Measurements from ENCODE around the gene EPN3. TPM values are rescaled to one million over a fixed set of nuclear protein-coding genes. Genes with fewer than 3 reads are reported as not detected.

Gene EPN3
- total RNA-seq, 1 experiment from 2014 or later = 25.6 TPM

DNA sequence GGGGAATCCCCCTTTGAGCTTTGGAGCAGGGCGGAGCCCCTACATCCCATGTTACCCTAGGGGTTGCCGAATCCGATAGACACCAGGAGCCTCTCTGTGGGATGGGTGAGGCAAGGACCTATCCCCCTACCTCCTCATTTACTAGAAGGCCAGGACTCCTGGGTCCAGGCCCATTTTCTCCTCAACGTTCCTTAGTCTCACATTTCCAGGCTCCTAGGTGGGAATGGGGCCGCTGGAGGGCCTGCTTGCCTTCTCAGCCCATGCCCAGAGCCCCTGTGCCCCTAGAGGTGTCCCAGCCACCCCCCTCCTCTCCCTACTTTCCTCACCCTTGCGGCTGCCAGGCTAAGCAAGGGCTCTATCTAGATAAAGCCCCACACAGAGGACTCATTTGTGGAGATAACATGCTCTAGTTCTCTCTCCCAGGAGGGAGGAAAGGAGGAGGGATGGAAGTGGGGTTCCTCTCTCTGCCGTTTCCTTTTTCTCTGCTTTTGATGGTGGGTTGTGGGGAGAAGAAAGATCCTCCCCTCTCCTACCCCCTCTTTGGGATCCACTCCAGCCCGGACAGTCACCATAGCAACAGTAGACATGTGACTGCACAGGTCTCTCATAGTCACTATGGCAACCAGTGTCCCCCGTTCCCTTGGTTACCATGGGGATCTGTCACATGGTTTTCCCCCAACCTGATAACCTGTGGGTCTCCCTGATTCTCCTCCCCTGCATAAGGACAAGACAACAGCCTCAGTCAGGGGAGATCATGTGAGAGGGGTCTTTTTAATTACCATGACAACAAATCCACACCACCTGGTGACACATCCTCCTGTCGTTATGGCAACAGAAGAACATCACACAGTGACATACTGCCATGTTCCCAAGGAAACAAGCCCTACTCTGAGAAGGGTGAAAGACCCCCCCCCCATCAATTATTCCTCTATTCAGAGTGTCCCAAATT lies 33.1 kb downstream of the EPN3 start:
- DNase-seq (ENCODE audit: low spot score) = peak; percentile 39

DNA sequence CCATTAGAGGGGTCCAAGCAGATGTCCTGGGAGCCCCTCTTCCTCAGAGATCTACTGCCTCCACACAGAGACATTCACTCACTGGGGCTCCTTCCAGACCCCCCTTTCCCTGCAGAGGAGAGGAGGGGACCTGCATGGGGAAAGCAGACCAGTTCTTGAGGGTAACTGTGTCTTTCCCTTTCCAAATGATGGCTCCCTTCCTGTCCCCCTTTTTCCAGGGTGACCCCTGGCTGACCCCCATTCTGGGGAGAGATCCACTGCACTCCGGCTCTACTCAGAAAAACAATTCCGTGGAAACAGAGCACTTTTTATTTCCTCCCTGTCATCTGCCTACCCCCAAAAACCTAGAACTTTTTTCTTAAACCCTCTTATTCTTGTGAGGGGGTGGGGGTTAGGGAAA lies 34.4 kb downstream of the EPN3 start:
- no peak for DNase-seq (ENCODE audit: low spot score)

DNA sequence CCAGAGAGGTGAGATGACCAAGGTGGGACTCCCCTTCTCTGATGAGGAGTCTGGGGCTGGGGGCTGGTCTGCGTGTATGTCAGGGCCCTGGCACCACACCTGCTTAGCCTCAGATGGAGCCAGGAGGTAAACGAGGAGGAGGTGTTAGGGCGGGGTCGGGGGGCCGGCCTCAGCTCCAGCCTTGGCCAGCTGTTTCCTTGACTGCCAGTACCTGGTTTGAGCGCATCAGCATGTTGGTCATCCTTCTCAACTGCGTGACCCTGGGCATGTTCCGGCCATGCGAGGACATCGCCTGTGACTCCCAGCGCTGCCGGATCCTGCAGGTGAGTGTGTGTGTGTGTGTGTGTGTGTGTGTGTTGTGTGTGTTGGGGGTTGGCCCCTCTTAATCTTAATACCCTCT lies 36.1 kb downstream of the EPN3 start:
- DNase-seq (ENCODE audit: low spot score) = no peak

DNA sequence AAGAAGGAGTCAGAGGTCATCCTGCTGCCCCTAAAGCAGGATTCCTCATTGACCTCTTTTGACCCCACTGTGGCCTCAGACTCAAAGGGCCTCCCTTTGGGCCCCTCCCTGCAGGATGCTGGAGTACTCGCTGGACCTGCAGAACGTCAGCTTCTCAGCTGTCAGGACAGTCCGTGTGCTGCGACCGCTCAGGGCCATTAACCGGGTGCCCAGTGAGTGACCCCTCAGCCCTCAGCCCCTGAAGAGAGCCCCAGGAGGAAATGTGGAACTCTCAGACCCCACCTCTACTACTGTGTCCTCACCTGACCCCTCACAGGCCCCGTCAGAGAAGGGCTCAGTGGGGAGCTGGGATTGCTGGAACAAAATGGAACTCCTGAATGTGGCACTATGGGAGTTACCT lies 37.1 kb downstream of the EPN3 start:
- no peak for DNase-seq (ENCODE audit: low spot score)

DNA sequence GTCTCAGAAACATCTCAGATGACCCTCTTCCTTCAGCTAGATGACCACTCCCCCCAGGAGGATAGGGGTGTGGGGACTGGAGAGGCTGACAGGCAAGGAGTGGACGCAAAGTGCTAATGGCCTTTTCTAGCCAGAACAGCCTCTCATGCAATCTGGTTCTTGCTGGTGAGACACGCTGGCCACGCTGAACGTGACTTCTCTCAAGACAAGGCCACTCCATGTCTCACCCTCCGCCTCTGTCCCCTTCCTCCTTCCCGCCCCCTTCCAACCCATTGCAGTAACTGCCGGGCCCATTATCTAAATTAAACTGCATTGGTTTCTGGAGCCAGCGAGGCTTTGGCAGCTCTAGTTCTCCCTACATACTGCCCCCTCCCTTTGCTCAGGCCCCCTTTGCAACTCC lies 37.5 kb downstream of the EPN3 start:
- no peak for DNase-seq (ENCODE audit: low spot score)

DNA sequence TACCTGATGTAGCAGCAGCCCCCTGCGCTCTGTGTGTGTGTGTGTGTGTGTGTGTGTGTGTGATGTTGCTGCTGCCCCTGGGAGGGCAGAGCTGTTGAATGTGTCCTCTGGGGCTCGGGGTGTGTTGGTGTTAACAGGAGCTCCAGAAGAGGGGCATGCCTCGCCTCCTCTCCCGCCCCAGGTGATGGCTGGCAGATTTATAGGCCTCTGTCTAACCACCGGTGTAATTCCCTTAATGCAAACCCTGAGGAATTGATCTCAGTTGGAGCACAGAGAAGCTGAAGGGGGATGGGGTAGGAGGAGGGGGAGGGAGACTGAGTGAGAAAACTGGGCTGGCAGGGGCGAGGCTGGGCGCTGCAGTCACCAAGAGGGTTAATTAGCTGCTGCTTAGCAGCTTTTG lies 38.0 kb downstream of the EPN3 start:
- DNase-seq (ENCODE audit: low spot score) = no peak

DNA sequence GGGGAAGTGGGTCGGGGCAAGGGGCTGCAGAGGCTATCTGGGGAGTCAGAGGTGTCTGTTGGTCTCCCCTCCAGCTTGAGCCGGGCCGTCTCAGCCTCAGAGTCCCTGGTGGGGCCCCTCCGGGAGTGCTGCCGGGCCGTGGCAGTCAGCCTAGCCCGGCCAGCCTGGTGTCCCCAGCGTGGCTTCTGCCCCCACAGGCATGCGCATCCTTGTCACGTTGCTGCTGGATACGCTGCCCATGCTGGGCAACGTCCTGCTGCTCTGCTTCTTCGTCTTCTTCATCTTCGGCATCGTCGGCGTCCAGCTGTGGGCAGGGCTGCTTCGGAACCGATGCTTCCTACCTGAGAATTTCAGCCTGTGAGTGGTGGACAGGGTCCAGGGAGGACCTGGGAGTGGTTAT lies 39.1 kb downstream of the EPN3 start:
- no peak for DNase-seq (ENCODE audit: low spot score)

DNA sequence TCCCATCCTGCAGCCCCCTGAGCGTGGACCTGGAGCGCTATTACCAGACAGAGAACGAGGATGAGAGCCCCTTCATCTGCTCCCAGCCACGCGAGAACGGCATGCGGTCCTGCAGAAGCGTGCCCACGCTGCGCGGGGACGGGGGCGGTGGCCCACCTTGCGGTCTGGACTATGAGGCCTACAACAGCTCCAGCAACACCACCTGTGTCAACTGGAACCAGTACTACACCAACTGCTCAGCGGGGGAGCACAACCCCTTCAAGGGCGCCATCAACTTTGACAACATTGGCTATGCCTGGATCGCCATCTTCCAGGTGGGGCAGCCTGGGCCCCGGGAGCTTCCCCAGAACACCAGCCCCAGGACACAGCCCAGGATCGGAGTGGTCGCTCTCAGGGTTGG lies 40.0 kb downstream of the EPN3 start:
- DNase-seq (ENCODE audit: low spot score) = no peak

DNA sequence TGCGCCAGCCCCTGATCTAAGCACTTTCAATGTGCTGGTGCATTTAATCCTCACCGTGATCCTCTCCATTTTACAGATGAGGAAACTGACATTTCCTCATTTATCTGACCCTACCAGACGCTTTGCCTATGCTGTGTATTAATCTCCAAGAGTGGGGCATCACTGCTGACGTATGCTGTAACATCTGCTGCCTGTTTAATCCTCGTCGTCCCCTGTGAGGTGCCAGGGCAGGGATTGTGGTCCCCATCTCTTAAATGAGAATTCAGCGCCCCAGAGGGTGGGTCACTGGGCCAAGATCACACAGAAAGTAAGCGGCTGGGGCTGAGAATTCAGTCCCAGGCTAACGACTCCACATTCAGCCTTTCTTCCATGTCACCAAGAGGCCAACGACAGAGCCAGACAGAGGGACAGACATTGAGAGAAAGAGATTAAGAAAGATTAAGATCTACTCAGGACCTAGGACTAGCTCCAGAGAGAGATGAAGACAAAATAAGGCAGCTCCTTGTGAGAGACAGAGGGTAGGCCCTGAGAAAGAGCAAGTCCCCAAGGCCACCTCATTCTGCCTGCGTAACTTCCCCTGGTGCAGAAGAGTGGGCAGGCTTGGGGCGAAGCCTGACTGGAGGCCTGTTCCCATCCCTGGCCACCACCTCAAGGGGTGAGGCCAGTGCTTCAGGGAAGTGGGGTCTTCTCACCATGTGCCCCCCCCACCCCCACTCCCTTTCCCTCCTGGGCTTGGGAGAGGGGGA lies 41.5 kb downstream of the EPN3 start:
- DNase-seq (ENCODE audit: low spot score) = no peak

DNA sequence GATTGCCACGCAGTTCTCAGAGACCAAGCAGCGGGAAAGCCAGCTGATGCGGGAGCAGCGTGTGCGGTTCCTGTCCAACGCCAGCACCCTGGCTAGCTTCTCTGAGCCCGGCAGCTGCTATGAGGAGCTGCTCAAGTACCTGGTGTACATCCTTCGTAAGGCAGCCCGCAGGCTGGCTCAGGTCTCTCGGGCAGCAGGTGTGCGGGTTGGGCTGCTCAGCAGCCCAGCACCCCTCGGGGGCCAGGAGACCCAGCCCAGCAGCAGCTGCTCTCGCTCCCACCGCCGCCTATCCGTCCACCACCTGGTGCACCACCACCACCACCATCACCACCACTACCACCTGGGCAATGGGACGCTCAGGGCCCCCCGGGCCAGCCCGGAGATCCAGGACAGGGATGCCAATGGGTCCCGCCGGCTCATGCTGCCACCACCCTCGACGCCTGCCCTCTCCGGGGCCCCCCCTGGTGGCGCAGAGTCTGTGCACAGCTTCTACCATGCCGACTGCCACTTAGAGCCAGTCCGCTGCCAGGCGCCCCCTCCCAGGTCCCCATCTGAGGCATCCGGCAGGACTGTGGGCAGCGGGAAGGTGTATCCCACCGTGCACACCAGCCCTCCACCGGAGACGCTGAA lies 43.2 kb downstream of the EPN3 start:
- no peak for DNase-seq (ENCODE audit: low spot score)

DNA sequence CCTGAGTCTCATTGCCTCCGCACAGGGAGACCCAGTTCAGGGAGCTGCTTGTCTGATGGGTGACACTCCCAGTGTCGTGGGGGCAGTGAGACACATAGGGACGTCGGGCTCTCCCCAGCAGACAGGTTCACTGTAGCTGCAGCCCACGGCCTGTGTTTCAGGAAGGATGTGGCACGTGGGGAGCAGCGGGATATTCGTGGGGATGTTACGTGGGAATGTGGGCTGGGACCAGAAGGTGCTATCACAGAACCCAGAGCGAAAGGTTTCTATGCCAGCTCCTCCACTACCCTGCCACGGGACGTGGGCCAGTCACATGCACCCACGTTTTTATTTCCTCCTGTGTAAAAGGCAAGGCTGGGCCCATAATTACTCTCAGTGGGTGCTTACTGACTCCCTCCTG lies 44.3 kb downstream of the EPN3 start:
- no peak for DNase-seq (ENCODE audit: low spot score)

DNA sequence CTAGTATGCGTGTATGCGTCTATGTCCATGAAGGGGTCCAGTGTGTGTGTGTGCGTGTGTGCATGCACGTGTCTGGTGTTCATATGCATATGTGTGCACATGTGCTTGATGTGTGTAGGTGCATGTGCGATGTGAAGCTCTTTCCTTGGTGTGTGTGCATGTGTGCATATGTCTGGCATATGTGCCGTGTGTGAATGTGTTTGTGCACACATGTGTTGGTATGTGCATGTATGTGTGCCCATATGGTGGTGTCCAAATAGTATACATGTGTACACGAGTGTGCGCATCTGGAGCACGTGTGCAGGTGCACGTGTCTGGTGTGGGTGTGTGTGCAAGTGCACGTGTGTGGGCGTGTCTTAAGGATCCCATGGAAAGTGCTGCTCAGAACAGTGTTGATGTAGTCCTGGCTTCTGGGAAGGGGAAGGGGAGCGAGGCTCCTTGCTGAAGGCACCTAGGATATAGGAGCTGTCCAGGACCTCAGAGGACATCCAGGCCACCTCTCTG lies 45.0 kb downstream of the EPN3 start:
- DNase-seq (ENCODE audit: low spot score) = no peak

DNA sequence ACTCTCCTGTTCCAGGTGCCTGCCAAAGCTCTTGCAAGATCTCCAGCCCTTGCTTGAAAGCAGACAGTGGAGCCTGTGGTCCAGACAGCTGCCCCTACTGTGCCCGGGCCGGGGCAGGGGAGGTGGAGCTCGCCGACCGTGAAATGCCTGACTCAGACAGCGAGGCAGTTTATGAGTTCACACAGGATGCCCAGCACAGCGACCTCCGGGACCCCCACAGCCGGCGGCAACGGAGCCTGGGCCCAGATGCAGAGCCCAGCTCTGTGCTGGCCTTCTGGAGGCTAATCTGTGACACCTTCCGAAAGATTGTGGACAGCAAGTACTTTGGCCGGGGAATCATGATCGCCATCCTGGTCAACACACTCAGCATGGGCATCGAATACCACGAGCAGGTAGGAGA lies 45.6 kb downstream of the EPN3 start:
- no peak for DNase-seq (ENCODE audit: low spot score)

DNA sequence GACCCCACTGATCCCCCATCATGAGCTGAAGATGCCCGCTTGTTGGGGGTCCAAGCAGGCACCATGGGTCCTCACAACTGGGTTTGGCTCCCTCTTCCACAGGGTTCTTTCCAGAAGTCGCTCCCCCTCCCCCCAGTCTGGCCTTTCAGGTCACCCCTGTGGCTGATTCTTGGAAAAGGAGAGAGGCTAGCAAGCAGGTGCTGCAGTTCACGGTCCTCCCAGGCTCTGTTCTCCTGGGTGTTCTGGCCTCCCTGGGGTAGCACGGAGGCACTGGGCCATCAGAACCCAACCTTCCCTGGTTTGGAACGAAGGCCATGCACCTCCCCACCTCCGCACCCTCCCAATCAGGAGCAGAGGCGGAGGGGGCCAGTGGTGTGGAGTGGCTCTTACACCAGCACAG lies 46.9 kb downstream of the EPN3 start:
- DNase-seq (ENCODE audit: low spot score) = no peak

DNA sequence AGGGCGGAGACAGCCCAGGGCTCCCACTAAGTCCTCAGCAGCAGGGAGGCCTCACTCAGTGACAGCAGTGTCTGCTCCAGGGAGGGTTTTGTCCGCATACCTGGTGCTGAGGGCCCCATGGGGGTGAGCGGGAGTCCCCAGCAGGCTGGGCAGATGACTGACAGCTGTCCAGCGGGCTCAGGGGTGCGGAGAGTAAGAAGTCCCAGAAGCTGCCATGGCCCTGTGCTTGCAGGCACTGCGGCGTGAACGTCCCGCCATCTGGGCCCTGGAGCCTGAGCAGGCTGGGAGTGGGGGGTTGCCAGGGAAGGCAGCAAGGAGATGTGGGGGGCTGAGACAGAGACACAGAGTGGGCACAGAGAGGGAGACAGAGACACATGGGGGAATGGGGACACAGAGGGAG lies 48.1 kb downstream of the EPN3 start:
- DNase-seq (ENCODE audit: low spot score) = no peak

DNA sequence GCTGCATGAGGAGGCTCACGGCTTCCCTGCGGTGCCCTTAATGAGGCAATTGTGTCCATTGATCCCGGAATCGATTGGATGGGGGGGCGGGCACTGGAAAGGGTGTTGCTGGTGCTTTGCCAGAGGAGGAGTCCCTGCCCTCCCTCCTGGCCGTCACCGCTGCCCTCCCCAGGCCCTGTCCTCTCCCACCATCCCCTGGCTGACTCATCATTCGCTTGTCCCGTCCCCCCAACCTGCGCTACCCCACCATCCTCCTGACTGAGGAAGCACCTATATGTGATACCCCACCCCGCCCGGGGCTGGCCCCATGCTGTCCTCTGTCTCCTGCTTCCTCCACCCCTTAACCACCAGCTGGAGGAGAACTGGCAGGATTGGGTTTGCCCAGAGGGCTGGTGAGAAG lies 48.8 kb downstream of the EPN3 start:
- DNase-seq (ENCODE audit: low spot score) = no peak

DNA sequence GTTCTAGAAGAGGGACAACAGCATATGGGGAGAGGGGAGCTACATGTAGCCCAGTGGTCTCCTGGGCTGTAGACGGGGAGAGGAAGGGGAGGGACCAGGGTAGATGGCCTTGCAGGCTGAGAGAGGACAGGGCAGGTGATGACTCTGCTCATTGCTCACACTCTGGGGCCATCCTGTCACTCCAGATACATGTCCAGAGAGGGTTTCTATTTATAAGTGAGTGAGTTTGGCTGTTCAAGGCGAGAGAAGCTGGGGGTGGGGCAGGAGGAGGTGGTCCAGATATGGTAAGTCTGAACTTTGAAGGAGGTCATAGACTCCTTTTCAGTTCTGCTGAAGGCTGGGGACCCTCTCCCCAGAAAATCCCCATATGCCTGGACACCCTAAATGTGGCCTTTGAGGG lies 50.2 kb downstream of the EPN3 start:
- no peak for DNase-seq (ENCODE audit: low spot score)

DNA sequence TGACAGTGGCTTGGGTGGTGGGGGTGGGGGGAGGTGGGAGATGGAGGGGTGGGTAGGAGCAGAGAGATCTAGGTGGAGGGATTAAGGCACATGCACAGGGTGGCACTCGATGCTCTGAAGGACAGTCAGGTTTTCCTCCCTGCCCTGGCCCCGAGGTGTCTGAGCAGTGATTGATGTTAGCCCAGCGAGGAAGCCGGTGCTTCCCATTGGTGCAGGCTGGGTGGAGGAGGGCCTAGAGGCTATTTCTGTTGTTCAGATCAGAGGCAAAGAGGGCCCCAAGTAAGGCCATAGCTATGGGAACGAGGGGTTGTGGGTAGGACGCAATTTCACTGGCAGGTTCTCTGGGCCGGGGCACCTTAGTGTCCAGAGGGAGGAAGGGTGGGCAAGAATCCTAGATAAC lies 51.1 kb downstream of the EPN3 start:
- no peak for DNase-seq (ENCODE audit: low spot score)

DNA sequence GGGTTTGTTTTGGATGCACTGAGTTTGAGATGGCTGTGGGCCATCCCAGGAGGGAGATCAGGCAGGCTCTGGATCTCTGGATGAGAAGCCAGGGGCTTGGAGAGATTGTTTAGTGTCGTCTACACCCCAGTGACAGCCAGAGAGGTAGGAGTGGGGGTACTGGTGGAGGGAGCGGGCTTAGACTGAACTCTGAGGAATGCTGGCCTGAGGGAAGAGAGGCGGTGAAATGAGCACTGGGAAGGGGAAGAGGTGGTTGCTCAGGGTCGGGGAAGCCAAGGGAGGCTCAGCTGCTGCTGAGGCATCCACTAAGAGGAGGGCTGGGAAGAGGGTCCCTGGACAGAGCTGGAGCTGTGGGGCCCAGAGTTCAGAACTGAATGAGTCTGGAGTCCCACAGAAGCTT lies 51.6 kb downstream of the EPN3 start:
- no peak for DNase-seq (ENCODE audit: low spot score)

DNA sequence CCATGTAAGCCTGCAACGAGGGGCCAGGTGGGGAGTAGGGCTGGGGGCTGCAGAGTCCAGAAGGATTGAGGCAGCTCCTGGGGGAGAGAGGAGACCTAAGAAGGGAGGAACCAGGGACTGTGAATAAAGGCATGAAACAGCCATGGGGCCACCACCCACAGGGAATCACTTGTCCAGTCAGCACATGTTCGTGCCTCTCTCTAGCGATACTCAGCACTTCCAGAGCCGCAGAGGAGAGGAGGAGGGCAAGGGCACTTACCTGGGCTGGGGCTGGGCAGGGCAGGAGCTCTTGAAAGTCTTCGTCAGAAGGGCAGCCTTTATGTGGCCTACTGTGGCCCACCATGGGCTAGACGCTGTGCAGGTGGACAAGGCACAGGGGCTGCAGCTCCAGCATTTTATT lies 52.2 kb downstream of the EPN3 start:
- no peak for DNase-seq (ENCODE audit: low spot score)

DNA sequence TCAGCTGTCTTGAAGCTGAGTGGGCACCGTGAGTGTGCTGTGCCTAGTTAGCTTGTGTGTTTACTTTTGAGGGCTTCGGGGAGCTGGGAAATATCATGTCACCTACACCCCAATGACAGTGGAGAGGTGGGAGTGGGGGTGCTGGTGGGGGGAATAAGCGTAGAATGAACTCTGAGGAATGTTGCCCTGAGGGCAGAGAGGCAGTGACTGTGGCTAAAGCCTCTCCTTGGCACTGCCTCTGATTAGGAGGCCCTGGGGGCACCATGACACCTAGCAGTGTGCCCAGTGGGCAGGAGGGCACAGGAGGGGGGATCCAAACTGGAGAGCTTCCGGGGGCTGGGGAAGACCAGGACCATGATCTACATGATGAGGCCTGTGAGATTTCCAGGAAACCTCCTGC lies 52.8 kb downstream of the EPN3 start:
- no peak for DNase-seq (ENCODE audit: low spot score)

DNA sequence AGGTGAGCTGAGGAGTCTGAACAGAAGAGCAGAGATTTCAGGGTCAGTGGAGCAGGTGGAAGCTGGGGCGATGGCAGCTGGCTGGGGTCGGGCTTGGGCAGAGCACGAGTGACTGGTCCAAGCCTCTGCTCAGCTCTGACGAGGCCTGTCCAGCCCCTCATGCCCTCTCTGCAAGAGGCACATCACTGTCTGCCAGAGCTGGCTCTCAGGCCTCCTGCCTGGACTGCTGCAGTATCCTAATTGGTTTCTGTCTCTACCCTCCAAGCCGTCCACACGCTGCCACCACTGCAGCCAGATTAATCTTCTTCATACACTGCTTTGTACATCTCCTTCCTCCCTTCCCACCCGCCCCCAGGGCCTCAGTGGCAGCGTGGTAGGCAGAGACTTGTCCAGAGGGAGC lies 53.4 kb downstream of the EPN3 start:
- DNase-seq (ENCODE audit: low spot score) = no peak
